ENCODE results near the gene GRB2. TPM values are rescaled to one million over a fixed set of nuclear protein-coding genes. Genes with fewer than 3 reads are reported as not detected.

Gene GRB2
- total RNA-seq, 1 donor = 68.8 TPM

DNA sequence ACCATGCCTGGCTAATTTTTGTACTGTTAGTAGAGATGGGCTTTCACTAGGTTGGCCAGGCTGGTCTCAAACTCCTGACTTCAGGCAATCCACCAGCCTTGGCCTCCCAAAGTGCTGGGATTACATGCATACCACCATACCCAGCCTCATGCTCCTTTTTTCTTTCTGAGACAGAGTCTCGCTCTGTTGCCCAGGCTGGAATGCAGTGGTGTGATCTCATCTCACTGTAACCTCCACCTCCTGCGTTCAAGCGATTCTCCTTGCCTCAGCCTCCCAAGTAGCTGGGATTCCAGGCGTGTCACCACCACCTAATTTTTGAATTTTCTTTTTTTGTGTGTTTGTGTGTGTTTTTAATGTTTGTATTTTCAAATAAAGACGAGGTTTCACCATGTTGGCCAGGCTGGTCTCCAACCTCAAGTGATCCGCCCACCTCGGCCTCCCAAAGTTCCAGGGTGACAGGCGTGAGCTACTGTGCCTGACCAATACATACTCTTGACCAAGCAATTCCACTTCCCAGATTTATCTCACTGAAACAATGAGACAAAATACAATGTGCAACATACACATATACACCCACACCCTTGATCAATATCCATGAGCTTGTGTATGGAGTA lies 5.0 kb downstream of the GRB2 start:
- Histone ChIP-seq H3K27ac (ENCODE audit: low read depth, low read length) (no peak overlapping the region), H2AFZ (ENCODE audit: low read length) (no peak overlapping the region), H3K36me3 (ENCODE audit: insufficient read depth, low read length) (no peaks in the 10 kb centered on the region), H3K79me2 (ENCODE audit: insufficient read depth, low read length) (peaks cover 96% of the 10 kb centered on the region), H3K9me3 (ENCODE audit: low read depth, low read length) (no peaks in the 10 kb centered on the region), H4K20me1 (ENCODE audit: insufficient read depth, low read length) (peaks cover 40% of the 10 kb centered on the region), H3K4me3 (ENCODE audit: insufficient read depth, low read length) (no peak overlapping the region), H3K27me3 (ENCODE audit: insufficient read depth, low read length) (no peaks in the 10 kb centered on the region), H3K4me2 (ENCODE audit: insufficient read depth, low read length) (no peak overlapping the region), H3K4me1 (ENCODE audit: insufficient read depth, low read length) (peaks cover under 1% of the 10 kb centered on the region)
- TF ChIP-seq, protein P1, sequence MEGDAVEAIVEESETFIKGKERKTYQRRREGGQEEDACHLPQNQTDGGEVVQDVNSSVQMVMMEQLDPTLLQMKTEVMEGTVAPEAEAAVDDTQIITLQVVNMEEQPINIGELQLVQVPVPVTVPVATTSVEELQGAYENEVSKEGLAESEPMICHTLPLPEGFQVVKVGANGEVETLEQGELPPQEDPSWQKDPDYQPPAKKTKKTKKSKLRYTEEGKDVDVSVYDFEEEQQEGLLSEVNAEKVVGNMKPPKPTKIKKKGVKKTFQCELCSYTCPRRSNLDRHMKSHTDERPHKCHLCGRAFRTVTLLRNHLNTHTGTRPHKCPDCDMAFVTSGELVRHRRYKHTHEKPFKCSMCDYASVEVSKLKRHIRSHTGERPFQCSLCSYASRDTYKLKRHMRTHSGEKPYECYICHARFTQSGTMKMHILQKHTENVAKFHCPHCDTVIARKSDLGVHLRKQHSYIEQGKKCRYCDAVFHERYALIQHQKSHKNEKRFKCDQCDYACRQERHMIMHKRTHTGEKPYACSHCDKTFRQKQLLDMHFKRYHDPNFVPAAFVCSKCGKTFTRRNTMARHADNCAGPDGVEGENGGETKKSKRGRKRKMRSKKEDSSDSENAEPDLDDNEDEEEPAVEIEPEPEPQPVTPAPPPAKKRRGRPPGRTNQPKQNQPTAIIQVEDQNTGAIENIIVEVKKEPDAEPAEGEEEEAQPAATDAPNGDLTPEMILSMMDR (IDR thresholded peaks at IDR 0.05; ENCODE audit: extremely low read depth, low read depth, low read length) = no peak
- no peak for DNase-seq (ENCODE audit: insufficient read length, low spot score, missing footprints)

DNA sequence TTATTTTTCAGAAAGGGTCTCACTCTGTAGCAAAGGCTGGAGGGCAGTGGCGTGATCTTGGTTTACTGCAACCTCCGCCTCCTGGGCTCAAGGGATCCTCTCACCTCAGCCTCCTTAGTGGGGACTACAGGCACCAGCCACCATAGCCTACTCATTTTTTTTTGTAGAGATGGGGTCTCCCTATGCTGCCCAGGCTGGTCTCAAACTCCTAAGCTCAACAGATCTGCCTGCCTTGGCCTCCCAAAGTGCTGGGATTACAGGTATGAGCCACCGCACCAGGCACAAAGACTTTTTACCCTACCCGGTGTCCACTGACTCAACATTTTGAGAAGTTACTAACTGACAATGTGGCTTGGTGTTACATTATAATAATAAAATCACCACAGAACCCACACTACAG lies 7.2 kb downstream of the GRB2 start:
- Histone ChIP-seq H3K4me2 (ENCODE audit: insufficient read depth, low read length) (no peak overlapping the region), H3K4me3 (ENCODE audit: insufficient read depth, low read length) (no peak overlapping the region), H4K20me1 (ENCODE audit: insufficient read depth, low read length) (peaks cover 25% of the 10 kb centered on the region)

DNA sequence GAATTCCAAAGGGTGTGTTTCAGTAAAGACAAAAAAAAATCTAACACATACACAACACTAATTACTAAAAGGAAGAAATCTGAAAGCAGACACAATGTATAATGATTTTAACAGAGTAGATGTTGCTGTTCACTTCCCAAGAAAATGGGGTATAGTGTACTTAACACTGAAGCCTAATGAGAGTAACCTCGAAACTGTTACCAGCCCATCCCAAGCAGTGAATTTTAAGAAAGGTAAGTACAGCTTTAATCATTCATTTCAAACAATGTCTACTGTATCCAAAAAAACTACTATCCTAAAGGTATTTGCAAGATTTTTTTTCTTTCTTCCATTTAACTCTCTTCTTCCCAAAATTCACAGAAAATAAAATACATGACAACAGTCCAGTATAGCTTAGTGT lies 8.3 kb downstream of the GRB2 start:
- Histone ChIP-seq H3K27ac (ENCODE audit: low read depth, low read length) (no peak overlapping the region), H3K4me2 (ENCODE audit: insufficient read depth, low read length) (no peak overlapping the region), H3K27me3 (ENCODE audit: insufficient read depth, low read length) (no peaks in the 10 kb centered on the region), H4K20me1 (ENCODE audit: insufficient read depth, low read length) (peaks cover 17% of the 10 kb centered on the region), H3K79me2 (ENCODE audit: insufficient read depth, low read length) (peaks cover 94% of the 10 kb centered on the region), H3K4me1 (ENCODE audit: insufficient read depth, low read length) (peaks cover 20% of the 10 kb centered on the region), H3K9me3 (ENCODE audit: low read depth, low read length) (no peaks in the 10 kb centered on the region), H3K4me3 (ENCODE audit: insufficient read depth, low read length) (no peak overlapping the region), H2AFZ (ENCODE audit: low read length) (no peak overlapping the region), H3K36me3 (ENCODE audit: insufficient read depth, low read length) (no peaks in the 10 kb centered on the region)
- TF ChIP-seq, protein P1 (IDR thresholded peaks at IDR 0.05; ENCODE audit: extremely low read depth, low read depth, low read length) = no peak
- no peak for DNase-seq (ENCODE audit: insufficient read length, low spot score, missing footprints)

More for the DNA sequence above, 7.2 kb downstream of the GRB2 start:
- Histone ChIP-seq H3K36me3 (ENCODE audit: insufficient read depth, low read length) (no peaks in the 10 kb centered on the region), H3K4me1 (ENCODE audit: insufficient read depth, low read length) (peaks cover 14% of the 10 kb centered on the region), H3K27me3 (ENCODE audit: insufficient read depth, low read length) (no peaks in the 10 kb centered on the region), H3K9me3 (ENCODE audit: low read depth, low read length) (no peaks in the 10 kb centered on the region), H2AFZ (ENCODE audit: low read length) (no peak overlapping the region), H3K79me2 (ENCODE audit: insufficient read depth, low read length) (peaks cover 93% of the 10 kb centered on the region), H3K27ac (ENCODE audit: low read depth, low read length) (no peak overlapping the region)
- TF ChIP-seq, protein P1 (IDR thresholded peaks at IDR 0.05; ENCODE audit: extremely low read depth, low read depth, low read length) = no peak
- no peak for DNase-seq (ENCODE audit: insufficient read length, low spot score, missing footprints)

DNA sequence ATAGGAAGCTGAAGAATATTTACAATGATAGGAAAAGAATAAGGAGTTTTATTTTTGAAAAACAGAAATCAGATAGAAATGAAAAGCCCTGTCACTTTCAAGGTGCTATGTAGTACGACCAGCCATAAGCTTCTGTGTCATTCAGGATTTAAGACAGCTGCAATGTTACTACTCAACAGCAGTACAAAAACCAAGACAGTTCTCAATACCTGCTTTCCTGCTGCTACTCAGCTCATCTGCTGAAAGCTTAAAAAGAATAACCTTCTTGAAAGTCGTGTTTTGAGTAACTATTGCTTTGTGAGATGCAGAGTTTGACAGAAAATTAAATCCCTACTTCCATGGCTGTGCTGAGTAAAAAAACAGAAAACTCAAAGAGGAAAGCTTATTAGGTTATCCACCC lies 8.7 kb downstream of the GRB2 start:
- H3K27me3 ChIP-seq (ENCODE audit: insufficient read depth, low read length) = no peaks in the 10 kb centered on the region
- H2AFZ ChIP-seq (ENCODE audit: low read length) = no peak overlapping the region
- no peak overlapping the region for H3K4me2 ChIP-seq (ENCODE audit: insufficient read depth, low read length)
- no peaks in the 10 kb centered on the region for H3K9me3 ChIP-seq (ENCODE audit: low read depth, low read length)
- no peak overlapping the region for H3K27ac ChIP-seq (ENCODE audit: low read depth, low read length)
- TF ChIP-seq, protein P1 (IDR thresholded peaks at IDR 0.05; ENCODE audit: extremely low read depth, low read depth, low read length) = no peak
- DNase-seq (ENCODE audit: insufficient read length, low spot score, missing footprints) = no peak
- peaks cover 16% of the 10 kb centered on the region for H4K20me1 ChIP-seq (ENCODE audit: insufficient read depth, low read length)
- H3K4me1 ChIP-seq (ENCODE audit: insufficient read depth, low read length) = peaks cover 25% of the 10 kb centered on the region
- H3K36me3 ChIP-seq (ENCODE audit: insufficient read depth, low read length) = no peaks in the 10 kb centered on the region
- no peak overlapping the region for H3K4me3 ChIP-seq (ENCODE audit: insufficient read depth, low read length)
- H3K79me2 ChIP-seq (ENCODE audit: insufficient read depth, low read length) = peaks cover 94% of the 10 kb centered on the region

All from osteoblast (primary cell).